Thyroid gland (tissue), 4 donors: ENCODE results near the gene NIFK.
"Not testable (repeated sequence)": the region's sequence is repeated elsewhere in the genome, so short reads cannot be mapped to it uniquely, and the experiment has no call there.

ENCODE experiments used
- POLR2A ChIP-seq, 2 donors: fragments of 450-650 bp; IDR thresholded peaks; one replicate each; pipeline ENCODE4 v1.6.1; 2017; ENCODE audit warnings: antibody characterized with exemption in 2 of 2, mild to moderate bottlenecking in 2 of 2, moderate library complexity in 1 of 2
- TF ChIP-seq, protein P1 (sequence below), 6 experiments: fragments of 200-600 bp in 3 of 6; fragments of 450-650 bp in 3 of 6; sonication (generic) in 3 of 6; IDR thresholded peaks; one replicate each; pipeline ENCODE4 v1.5.1; 2016 to 2019; ENCODE audit warnings: antibody characterized with exemption in 6 of 6, mild to moderate bottlenecking in 2 of 6, inconsistent platforms in 1 of 6, moderate library complexity in 1 of 6

DNA sequence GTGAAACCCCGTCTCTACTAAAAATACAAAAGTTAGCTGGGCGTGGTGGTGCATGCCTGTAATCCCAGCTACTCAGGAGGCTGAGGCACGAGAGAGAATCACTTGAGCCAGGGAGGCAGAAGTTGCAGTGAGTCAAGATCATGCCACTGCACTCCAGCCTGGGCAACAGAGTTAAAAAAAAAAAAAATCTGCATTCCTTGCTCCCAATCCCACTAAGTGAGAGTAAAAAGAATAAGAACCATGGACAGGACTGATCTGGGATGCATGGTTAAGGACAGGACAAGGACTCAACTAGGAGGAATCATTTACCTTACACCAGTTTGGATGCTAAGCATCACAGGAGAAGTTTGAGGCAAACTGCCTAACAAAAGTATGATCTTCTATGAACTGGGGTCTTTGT is 25.2 kb downstream of the NIFK start:
- TF ChIP-seq POLR2A (IDR thresholded peaks at IDR 0.05), result not testable (repeated sequence)
- TF ChIP-seq, protein P1, sequence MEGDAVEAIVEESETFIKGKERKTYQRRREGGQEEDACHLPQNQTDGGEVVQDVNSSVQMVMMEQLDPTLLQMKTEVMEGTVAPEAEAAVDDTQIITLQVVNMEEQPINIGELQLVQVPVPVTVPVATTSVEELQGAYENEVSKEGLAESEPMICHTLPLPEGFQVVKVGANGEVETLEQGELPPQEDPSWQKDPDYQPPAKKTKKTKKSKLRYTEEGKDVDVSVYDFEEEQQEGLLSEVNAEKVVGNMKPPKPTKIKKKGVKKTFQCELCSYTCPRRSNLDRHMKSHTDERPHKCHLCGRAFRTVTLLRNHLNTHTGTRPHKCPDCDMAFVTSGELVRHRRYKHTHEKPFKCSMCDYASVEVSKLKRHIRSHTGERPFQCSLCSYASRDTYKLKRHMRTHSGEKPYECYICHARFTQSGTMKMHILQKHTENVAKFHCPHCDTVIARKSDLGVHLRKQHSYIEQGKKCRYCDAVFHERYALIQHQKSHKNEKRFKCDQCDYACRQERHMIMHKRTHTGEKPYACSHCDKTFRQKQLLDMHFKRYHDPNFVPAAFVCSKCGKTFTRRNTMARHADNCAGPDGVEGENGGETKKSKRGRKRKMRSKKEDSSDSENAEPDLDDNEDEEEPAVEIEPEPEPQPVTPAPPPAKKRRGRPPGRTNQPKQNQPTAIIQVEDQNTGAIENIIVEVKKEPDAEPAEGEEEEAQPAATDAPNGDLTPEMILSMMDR (IDR thresholded peaks at IDR 0.05), result not testable (repeated sequence)
